ENCODE results near the gene CAMSAP1.

GRCh38 chr9:135927195-135928013 lies 20.1 kb upstream of the CAMSAP1 start:
- TF ChIP-seq CTCF (IDR thresholded peaks at IDR 0.05; ENCODE audit: low read length) (no peak), EZH2 (IDR thresholded peaks at IDR 0.05; ENCODE audit: borderline replicate concordance, low read length) (no peak)
